HepG2 (cell line): ENCODE results near the gene CDHR4. TPM values are rescaled to one million over a fixed set of nuclear protein-coding genes. Genes with fewer than 3 reads are reported as not detected.

Source experiments
- ATF4 ChIP-seq, 2 experiments: fragments of 450-650 bp in 1 of 2; sonication (generic) in 1 of 2; formaldehyde crosslinking; IDR thresholded peaks; 2 replicates each; pipeline versions ENCODE4 v1.5.0 to v1.8.0; 2020 to 2022; ENCODE audit warnings: mild to moderate bottlenecking in 1 of 2, missing genetic modification reagents in 1 of 2
- ATRX ChIP-seq: sonication (generic); formaldehyde crosslinking; IDR thresholded peaks from 2 replicates; pipeline ENCODE4 v1.4.0; 2020; ENCODE audit warnings: missing genetic modification reagents, borderline replicate concordance
- CBX1 ChIP-seq: IDR thresholded peaks from one replicate; pipeline ENCODE4 v1.6.1; 2016; ENCODE audit warnings: antibody characterized with exemption, low read depth
- FOXA3 ChIP-seq: IDR thresholded peaks from 2 replicates; pipeline ENCODE4 v1.6.1; 2016; ENCODE audit warnings: missing genetic modification reagents, missing compliant biosample characterization
- GMEB1 ChIP-seq: sonication (generic); formaldehyde crosslinking; IDR thresholded peaks from 2 replicates; pipeline ENCODE4 v1.5.1; 2020; ENCODE audit warnings: missing genetic modification reagents, mild to moderate bottlenecking, borderline replicate concordance
- HDAC6 ChIP-seq: fragments of 200-600 bp; sonication (generic); IDR thresholded peaks from 2 replicates; pipeline ENCODE4 v1.7.0; 2017; ENCODE audit warnings: mild to moderate bottlenecking, antibody characterized with exemption, low read length, low read depth
- HIVEP1 ChIP-seq: sonication (generic); formaldehyde crosslinking; IDR thresholded peaks from 2 replicates; pipeline ENCODE4 v1.4.0; 2020; ENCODE audit warnings: mild to moderate bottlenecking, missing genetic modification reagents
- HNF1B ChIP-seq: sonication (generic); formaldehyde crosslinking; IDR thresholded peaks from 2 replicates; pipeline ENCODE4 v1.5.1; 2020; ENCODE audit warnings: mild to moderate bottlenecking, moderate library complexity, missing genetic modification reagents
- KAT2B ChIP-seq: fragments of 150-350 bp; IDR thresholded peaks from 2 replicates; pipeline ENCODE4 v1.6.1; 2014; ENCODE audit warnings: low read depth, low read length, borderline replicate concordance
- KLF13 ChIP-seq: sonication (generic); formaldehyde crosslinking; IDR thresholded peaks from 2 replicates; pipeline ENCODE4 v1.4.0; 2020; ENCODE audit warnings: mild to moderate bottlenecking, missing genetic modification reagents
- PCBP1 ChIP-seq: fragments of 200-400 bp; formaldehyde crosslinking; IDR thresholded peaks from 2 replicates; pipeline ENCODE4 v1.6.1; 2017; ENCODE audit warnings: mild to moderate bottlenecking, low read depth, low read length, borderline replicate concordance
- PCBP2 ChIP-seq: fragments of 200-400 bp; formaldehyde crosslinking; optimal IDR thresholded peaks from 2 replicates; pipeline ENCODE3; 2018; ENCODE audit warnings: low read length, low read depth; ENCODE audit not compliant: poor library complexity, severe bottlenecking
- SRY ChIP-seq: sonication (generic); formaldehyde crosslinking; IDR thresholded peaks from 2 replicates; pipeline ENCODE4 v1.8.0; 2022; ENCODE audit warnings: mild to moderate bottlenecking, missing genetic modification reagents
- SSRP1 ChIP-seq: IDR thresholded peaks from 2 replicates; pipeline ENCODE4 v1.6.1; 2016; ENCODE audit warnings: control low read depth
- THAP11 ChIP-seq: IDR thresholded peaks from 2 replicates; pipeline ENCODE4 v1.6.1; 2016; ENCODE audit warnings: missing biosample characterization, missing genetic modification reagents
- TOPORS ChIP-seq: sonication (generic); formaldehyde crosslinking; IDR thresholded peaks from 2 replicates; pipeline ENCODE4 v1.8.0; 2023; ENCODE audit warnings: mild to moderate bottlenecking, missing genetic modification reagents
- ZNF281 ChIP-seq: sonication (generic); formaldehyde crosslinking; IDR thresholded peaks from 2 replicates; pipeline ENCODE4 v1.4.0; 2020; ENCODE audit warnings: missing genetic modification reagents, borderline replicate concordance
- ZNF331 ChIP-seq: sonication (generic); formaldehyde crosslinking; IDR thresholded peaks from 2 replicates; pipeline ENCODE4 v1.4.0; 2020; ENCODE audit warnings: missing genetic modification reagents
- ZNF333 ChIP-seq: sonication (generic); formaldehyde crosslinking; IDR thresholded peaks from 2 replicates; pipeline ENCODE4 v1.4.0; 2020; ENCODE audit warnings: mild to moderate bottlenecking, missing genetic modification reagents, borderline replicate concordance
- ZNF616 ChIP-seq: sonication (generic); formaldehyde crosslinking; IDR thresholded peaks from 2 replicates; pipeline ENCODE4 v1.5.0; 2020; ENCODE audit warnings: low read depth, mild to moderate bottlenecking, missing genetic modification reagents
- ZNF709 ChIP-seq: sonication (generic); formaldehyde crosslinking; IDR thresholded peaks from 2 replicates; pipeline ENCODE4 v1.5.0; 2020; ENCODE audit warnings: mild to moderate bottlenecking, missing genetic modification reagents
- ZSCAN9 ChIP-seq: IDR thresholded peaks from 2 replicates; pipeline ENCODE4 v1.6.1; 2016; ENCODE audit warnings: borderline replicate concordance
- polyA plus RNA-seq, 8 experiments: library from polyadenylated mRNA; depleted of rRNA in 3 of 8; stranded (reverse) in 7 of 8; unstranded in 1 of 8; fragments of >200 nt; fragmentation: Illumina TruSeq in 4 of 8; extraction: Trizol in 4 of 8; gene quantifications; 2 replicates each; pipeline versions ENCODE4 v1.2.1 to v1.2.3, GENCODE V29; 2011 to 2016; ENCODE audit warnings: low read depth in 4 of 8, missing spikeins in 1 of 8, mixed read lengths in 1 of 8; ENCODE audit not compliant: insufficient read depth in 1 of 8
- total RNA-seq, 5 experiments: library from RNA; depleted of rRNA; stranded (reverse); fragments of >200 nt; fragmentation: Illumina TruSeq; extraction: Trizol; gene quantifications; 2 replicates each; pipeline ENCODE4 v1.2.3, GENCODE V29; 2016; ENCODE audit warnings: low read depth in 1 of 5
- TF ChIP-seq, protein P1 (sequence below): sonication (generic); formaldehyde crosslinking; IDR thresholded peaks from 2 replicates; pipeline ENCODE4 v1.5.0; 2020; ENCODE audit warnings: missing genetic modification reagents

Gene CDHR4
- total and polyA plus RNA-seq, 2 of the 13 experiments (the other 11 are each of a cell fraction or from before 2014, with no cell fraction given) = 0.21 TPM; not detected in 1

DNA sequence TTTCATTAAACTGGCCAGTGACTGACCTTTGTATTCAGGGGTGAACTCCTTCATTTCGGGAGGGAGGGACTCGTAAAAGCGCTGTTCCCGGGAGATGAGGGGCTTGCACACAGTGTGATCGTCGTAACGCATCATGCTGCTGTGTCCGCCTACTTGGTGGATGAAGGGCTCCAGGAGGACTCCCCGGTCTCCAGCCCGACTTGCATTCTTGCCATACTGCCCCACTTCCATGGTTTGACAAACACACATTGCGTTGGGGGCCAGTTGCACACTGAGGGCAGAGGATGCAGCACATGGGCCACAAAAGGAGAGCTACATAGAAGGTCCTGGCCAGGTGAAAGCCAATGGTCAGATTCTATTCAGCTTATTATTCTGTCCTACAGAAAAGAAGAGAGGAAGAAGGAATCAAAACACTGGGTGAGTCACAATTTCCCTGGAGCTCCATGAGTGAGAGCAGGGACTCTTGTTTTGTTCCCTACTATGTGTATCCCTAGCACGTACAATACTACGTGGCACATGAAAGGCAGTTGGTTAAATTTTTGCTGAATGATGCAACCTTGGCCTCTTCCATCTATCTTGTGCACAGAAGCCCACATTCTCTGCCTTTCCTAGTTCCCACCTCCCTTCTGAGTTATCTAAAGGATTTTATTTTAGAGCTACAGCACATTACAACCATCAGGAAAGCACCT is 51.7 kb downstream of the CDHR4 start (continued):
- no peak for TF ChIP-seq SRY (CRISPR knock-in tag)
- 0 out of 2 replicates have a peak, but pooled peaks have one; percentile 27 for TF ChIP-seq FOXA3
- TF ChIP-seq KAT2B = no peak
- TF ChIP-seq HNF1B (CRISPR knock-in tag) = peak; percentile 31; the same call in 1 of the 2 replicates
- 0 out of 2 replicates have a peak, but pooled peaks have one; percentile 29 for TF ChIP-seq THAP11
- TF ChIP-seq, protein P1, sequence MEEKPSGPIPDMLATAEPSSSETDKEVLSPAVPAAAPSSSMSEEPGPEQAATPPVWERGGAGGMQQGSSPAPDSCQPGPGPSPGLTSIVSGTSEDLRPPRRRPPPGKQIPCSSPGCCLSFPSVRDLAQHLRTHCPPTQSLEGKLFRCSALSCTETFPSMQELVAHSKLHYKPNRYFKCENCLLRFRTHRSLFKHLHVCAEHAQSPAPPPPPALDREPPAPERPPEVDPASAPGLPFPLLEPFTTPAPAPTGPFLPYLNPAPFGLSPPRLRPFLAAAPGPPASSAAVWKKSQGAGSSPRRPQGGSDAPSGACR (CRISPR knock-in tag) = no peak
- TF ChIP-seq GMEB1 = no peak
- TF ChIP-seq HIVEP1 (CRISPR knock-in tag) = no peak
- no peak for TF ChIP-seq ZNF281 (CRISPR knock-in tag)
- TF ChIP-seq KLF13 (CRISPR knock-in tag) = no peak
- TF ChIP-seq ATRX (CRISPR knock-in tag) = no peak
- TF ChIP-seq PCBP2 = no peak
- no peak for TF ChIP-seq ZSCAN9 (CRISPR knock-in tag)
- peak in 1 of 2 experiments; percentile 95; a peak in 2 of 4 replicates for TF ChIP-seq ATF4 (CRISPR knock-in tag; IDR thresholded peaks at IDR 0.05)
- TF ChIP-seq ZNF709 (CRISPR knock-in tag) = no peak
- TF ChIP-seq CBX1 = no peak
- 0 out of 2 replicates have a peak, but pooled peaks have one; percentile 33 for TF ChIP-seq ZNF331 (CRISPR knock-in tag)
- TF ChIP-seq PCBP1 = no peak
- TF ChIP-seq TOPORS (CRISPR knock-in tag) = no peak
- TF ChIP-seq ZNF333 = no peak
- no peak for TF ChIP-seq ZNF616
- TF ChIP-seq HDAC6 = no peak
- peak; percentile 71; the same call in 1 of the 2 replicates for TF ChIP-seq SSRP1 (CRISPR knock-in tag)
